H1 (cell line): Measurements from ENCODE around the gene HABP2. TPM values are rescaled to one million over a fixed set of nuclear protein-coding genes. Genes with fewer than 3 reads are reported as not detected.

Experiments
- CTCF ChIA-PET: fragments of 300-600 bp; sonication (Branson Sonifier 250); formaldehyde crosslinking; loops from one replicate; lab custom pipeline; 2021; ENCODE audit not compliant: partially characterized antibody; lab: Charles Lee
- POLR2A ChIA-PET: fragments of 300-600 bp; sonication (Branson Sonifier 250); formaldehyde crosslinking; loops from one replicate; lab custom pipeline; 2021; ENCODE audit warnings: inconsistent platforms; ENCODE audit not compliant: partially characterized antibody; lab: Charles Lee
- DNase-seq, 2 experiments: peaks; one replicate each; pipeline versions ENCODE4 v3.0.0 to v3.0.0-alpha.2; 2010 to 2022; ENCODE audit warnings: low spot score in 2 of 2, low read depth in 1 of 2, mixed read lengths in 1 of 2
- FAIRE-seq: peaks from 2 replicates; lab custom pipeline; 2011; peaks lifted over from hg19 to GRCh38; lab: Jason Lieb, UNC
- H2AFZ ChIP-seq: 2 replicates; pipeline ENCODE4 v1.8.1; 2012; ENCODE audit warnings: low read length, inconsistent platforms
- H2AK5ac ChIP-seq: 2 replicates; pipeline ENCODE4 v1.6.1; 2013; ENCODE audit warnings: low read depth, low read length
- H2BK120ac ChIP-seq: replicated peaks from 2 replicates; pipeline ENCODE3; 2013; ENCODE audit warnings: low read depth, low read length, inconsistent platforms
- H2BK12ac ChIP-seq: 2 replicates; pipeline ENCODE4 v1.6.1; 2013; ENCODE audit warnings: low read depth, low read length
- H2BK15ac ChIP-seq: 2 replicates; pipeline ENCODE4 v1.6.1; 2013; ENCODE audit warnings: low read length
- H2BK20ac ChIP-seq: 2 replicates; pipeline ENCODE4 v1.6.1; 2013; ENCODE audit warnings: low read length
- H2BK5ac ChIP-seq: 2 replicates; pipeline ENCODE4 v1.6.1; 2013; ENCODE audit warnings: low read depth, low read length
- H3K14ac ChIP-seq: 2 replicates; pipeline ENCODE4 v1.6.1; 2013; ENCODE audit warnings: inconsistent platforms; ENCODE audit not compliant: insufficient read length
- H3K18ac ChIP-seq: 2 replicates; pipeline ENCODE4 v1.6.1; 2013; ENCODE audit warnings: low read length; ENCODE audit errors: extremely low read depth
- H3K23ac ChIP-seq: 2 replicates; pipeline ENCODE4 v1.6.1; 2013; ENCODE audit warnings: inconsistent platforms; ENCODE audit not compliant: insufficient read length
- H3K23me2 ChIP-seq: 2 replicates; pipeline ENCODE4 v1.6.1; 2013; ENCODE audit warnings: low read depth, low read length
- H3K27ac ChIP-seq: 2 replicates; pipeline ENCODE4 v1.6.1; 2011; ENCODE audit warnings: low read depth, low read length, inconsistent platforms
- H3K27me3 ChIP-seq, 4 experiments: replicated peaks in 1 of 4; 1 replicate in 1 of 4; 2 replicates in 3 of 4; pipeline versions ENCODE4 v1.6.1 to v1.8.1; 2011 to 2013; ENCODE audit warnings: low read length in 3 of 4, mild to moderate bottlenecking in 3 of 4, inconsistent platforms in 2 of 4, mixed read lengths in 2 of 4, moderate library complexity in 1 of 4; ENCODE audit not compliant: control insufficient read depth in 3 of 4, insufficient read depth in 3 of 4; ENCODE audit errors: extremely low read depth in 1 of 4
- H3K36me3 ChIP-seq, 4 experiments: 2 replicates each; pipeline versions ENCODE4 v1.6.1 to v1.8.1; 2011 to 2013; ENCODE audit warnings: mild to moderate bottlenecking in 4 of 4, low read length in 3 of 4, moderate library complexity in 2 of 4, control low read depth in 1 of 4, inconsistent platforms in 1 of 4; ENCODE audit not compliant: insufficient read depth in 4 of 4, control insufficient read depth in 2 of 4
- H3K4ac ChIP-seq: replicated peaks from 2 replicates; pipeline ENCODE3; 2013; ENCODE audit warnings: low read length, low read depth, mixed read lengths, inconsistent platforms; ENCODE audit not compliant: insufficient read length
- H3K4me1 ChIP-seq, 4 experiments: replicated peaks in 1 of 4; 1 replicate in 1 of 4; 2 replicates in 3 of 4; pipeline versions ENCODE4 v1.6.1 to v1.8.1; 2011 to 2013; ENCODE audit warnings: low read length in 3 of 4, inconsistent platforms in 2 of 4, mixed read lengths in 1 of 4; ENCODE audit not compliant: insufficient read depth in 4 of 4, control insufficient read depth in 3 of 4
- H3K4me2 ChIP-seq, 2 experiments: 2 replicates each; pipeline versions ENCODE4 v1.6.1 to v1.8.1; 2011 to 2013; ENCODE audit warnings: low read depth in 2 of 2, low read length in 2 of 2, control low read depth in 1 of 2, inconsistent platforms in 1 of 2, mild to moderate bottlenecking in 1 of 2; ENCODE audit not compliant: insufficient read depth in 1 of 2
- H3K4me3 ChIP-seq, 4 experiments: fragments of 200-600, 300-600 bp in 1 of 4; sonication (generic), shearing (Covaris generic), sonication (Bioruptor Twin) in 1 of 4; 2 replicates each; pipeline versions ENCODE4 v1.5.1 to v1.8.1; 2011 to 2016; ENCODE audit warnings: low read length in 4 of 4, low read depth in 3 of 4, control low read depth in 2 of 4, inconsistent platforms in 2 of 4, mild to moderate bottlenecking in 2 of 4, mixed read lengths in 1 of 4, moderate library complexity in 1 of 4; ENCODE audit not compliant: insufficient read depth in 2 of 4; ENCODE audit errors: extremely low read depth in 1 of 4
- H3K56ac ChIP-seq: replicated peaks from 2 replicates; pipeline ENCODE3; 2013; ENCODE audit warnings: low read depth, mild to moderate bottlenecking, mixed read lengths, low read length, inconsistent platforms; ENCODE audit not compliant: insufficient read length
- H3K79me1 ChIP-seq: 2 replicates; pipeline ENCODE4 v1.6.1; 2013; ENCODE audit warnings: low read depth, low read length, control low read depth
- H3K79me2 ChIP-seq, 2 experiments: 2 replicates each; pipeline versions ENCODE4 v1.6.1 to v1.8.1; 2012 to 2013; ENCODE audit warnings: low read length in 2 of 2, mild to moderate bottlenecking in 2 of 2, inconsistent platforms in 1 of 2; ENCODE audit not compliant: insufficient read depth in 2 of 2, control insufficient read depth in 1 of 2
- H3K9ac ChIP-seq, 4 experiments: replicated peaks in 1 of 4; 1 replicate in 1 of 4; 2 replicates in 3 of 4; pipeline versions ENCODE4 v1.6.1 to v1.8.1; 2011 to 2013; ENCODE audit warnings: low read depth in 3 of 4, low read length in 3 of 4, control low read depth in 2 of 4, mild to moderate bottlenecking in 2 of 4, moderate library complexity in 2 of 4, inconsistent platforms in 1 of 4; ENCODE audit errors: extremely low read depth in 1 of 4
- H3K9me3 ChIP-seq, 2 experiments: 2 replicates each; pipeline versions ENCODE4 v1.6.1 to v1.8.1; 2012 to 2013; ENCODE audit warnings: mild to moderate bottlenecking in 2 of 2, moderate library complexity in 2 of 2, control low read depth in 1 of 2, inconsistent platforms in 1 of 2, low read depth in 1 of 2, low read length in 1 of 2, mixed read lengths in 1 of 2; ENCODE audit not compliant: insufficient read depth in 2 of 2
- H4K20me1 ChIP-seq, 2 experiments: replicated peaks in 1 of 2; 2 replicates each; pipeline versions ENCODE3 to v1.8.1; 2011 to 2013; ENCODE audit warnings: inconsistent platforms in 2 of 2, low read length in 2 of 2, mild to moderate bottlenecking in 1 of 2; ENCODE audit not compliant: insufficient read depth in 2 of 2, control insufficient read depth in 1 of 2
- H4K5ac ChIP-seq: 2 replicates; pipeline ENCODE4 v1.6.1; 2013; ENCODE audit warnings: low read length, low read depth, mixed read lengths, inconsistent platforms; ENCODE audit not compliant: insufficient read length
- H4K8ac ChIP-seq: 2 replicates; pipeline ENCODE4 v1.8.0; 2013; ENCODE audit warnings: mild to moderate bottlenecking, moderate library complexity, low read length, inconsistent platforms; ENCODE audit not compliant: insufficient read depth; ENCODE audit errors: extremely low read depth
- H4K91ac ChIP-seq: replicated peaks from 2 replicates; pipeline ENCODE3; 2013; ENCODE audit warnings: low read length, mixed read lengths, inconsistent platforms; ENCODE audit not compliant: insufficient read length
- FOSL1 ChIP-seq: IDR thresholded peaks from 2 replicates; pipeline ENCODE4 v1.6.1; 2011; ENCODE audit warnings: mild to moderate bottlenecking, low read depth, low read length, moderate library complexity; ENCODE audit not compliant: insufficient read depth
- JUND ChIP-seq: IDR thresholded peaks from 2 replicates; pipeline ENCODE4 v1.6.1; 2011; ENCODE audit warnings: mild to moderate bottlenecking, improper control_type of control experiment, low read length
- KDM5A ChIP-seq: fragments of 200-600 bp; IDR thresholded peaks from 2 replicates; pipeline ENCODE4 v1.7.1; 2012; ENCODE audit warnings: mild to moderate bottlenecking, low read length, inconsistent platforms, mixed read lengths
- RAD21 ChIP-seq, 2 experiments: IDR thresholded peaks in 1 of 2; conservative IDR thresholded peaks in 1 of 2; 2 replicates each; pipeline ENCODE4 v1.6.1; 2011; ENCODE audit warnings: low read depth in 2 of 2, low read length in 2 of 2, improper control_type of control experiment in 1 of 2, inconsistent platforms in 1 of 2, mild to moderate bottlenecking in 1 of 2, moderate library complexity in 1 of 2
- TCF12 ChIP-seq: IDR thresholded peaks from 2 replicates; pipeline ENCODE4 v1.6.1; 2011; ENCODE audit warnings: low read depth, mild to moderate bottlenecking, low read length
- WGBS, 2 experiments: shearing (Covaris generic) in 1 of 2; methylation state at CpG; one replicate each; pipeline versions ENCODE4 v1.1.6 to v1.1.7; 2013 to 2015; ENCODE audit warnings: low lambda C conversion rate in 2 of 2, mixed read lengths in 2 of 2, inconsistent platforms in 1 of 2, low coverage in 1 of 2, missing lambda C conversion rate in 1 of 2; ENCODE audit not compliant: insufficient replicate concordance in 2 of 2, insufficient coverage in 1 of 2, insufficient read length in 1 of 2; ENCODE audit errors: extremely low coverage in 1 of 2, missing lambda C conversion rate in 1 of 2; 5-methylcytosine and 5-hydroxymethylcytosine counted together
- polyA plus RNA-seq, 7 experiments: library from polyadenylated mRNA; depleted of rRNA in 3 of 7; stranded (reverse) in 5 of 7; unstranded in 2 of 7; fragments of >200 nt in 5 of 7; fragments of 200-250 nt in 2 of 7; gene quantifications; 1 replicate in 5 of 7; 2 replicates in 1 of 7; 4 replicates in 1 of 7; pipeline versions ENCODE4 v1.2.1 to v1.2.3, GENCODE V29; 2011 to 2013; ENCODE audit warnings: missing spikeins in 2 of 7, mixed read lengths in 2 of 7
- total RNA-seq: library from RNA; stranded (reverse); fragmentation: NEBNext Ultra II Directional; extraction: Animal tissue kit (Norgen Biotek cat#: 25700); gene quantifications from 2 replicates; pipeline ENCODE4 v1.2.1, GENCODE V29; 2021

The HABP2 gene
- total and polyA plus RNA-seq, 2 of the 8 experiments (the other 6 are each of a cell fraction or from before 2014, with no cell fraction given), result not detected

DNA sequence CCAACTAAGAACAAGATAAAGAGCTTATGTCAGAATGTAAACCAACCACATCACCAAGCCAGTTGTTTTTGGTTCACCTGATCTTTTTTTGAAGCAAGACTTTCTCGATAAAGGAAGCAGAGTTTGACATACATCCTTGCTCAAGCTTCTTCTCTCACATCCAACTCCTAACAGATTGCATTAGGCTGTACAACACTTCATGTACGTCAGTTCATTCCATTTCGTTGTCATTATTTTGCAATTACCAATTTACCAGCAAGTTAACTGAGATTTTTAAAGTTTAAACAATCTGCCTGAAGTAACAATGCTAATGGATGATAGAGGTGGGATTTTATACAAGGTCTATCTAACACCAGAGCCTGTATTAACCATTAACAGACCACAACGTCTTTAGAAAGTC is 70.0 kb downstream of the HABP2 start:
- POLR2A ChIA-PET, result no interaction called here
- DNase-seq (no peak), FAIRE-seq (no peak)
- Histone ChIP-seq H3K27ac (no peak overlapping the region), H2BK5ac (no peak overlapping the region), H3K23ac (no peak overlapping the region), H3K23me2 (no peaks in the 10 kb centered on the region), H3K18ac (no peak overlapping the region), H2AK5ac (no peak overlapping the region), H4K91ac (no peak overlapping the region), H3K4me3 (no peak overlapping the region), H3K4ac (no peak overlapping the region), H2BK120ac (no peak overlapping the region), H3K4me1 (peaks cover 0 to 15% (median 8%) of the 10 kb centered on the region in 4 experiments; a peak in 4 of 7 replicates), H4K20me1 (no peaks in the 10 kb centered on the region), H2AFZ (no peak overlapping the region), H3K9ac (no peak overlapping the region), H2BK15ac (no peak overlapping the region), H3K14ac (no peak overlapping the region), H3K27me3 (no peaks in the 10 kb centered on the region; a peak in 2 of 7 replicates), H3K56ac (no peak overlapping the region), H3K36me3 (no peaks in the 10 kb centered on the region), H3K79me1 (no peaks in the 10 kb centered on the region), H4K5ac (no peak overlapping the region), H3K4me2 (no peak overlapping the region), H4K8ac (no peak overlapping the region), H3K9me3 (no peaks in the 10 kb centered on the region), H3K79me2 (no peaks in the 10 kb centered on the region), H2BK20ac (no peak overlapping the region), H2BK12ac (no peak overlapping the region)
- TF ChIP-seq RAD21 (IDR thresholded peaks at IDR 0.05 in 1 of 2, conservative IDR thresholded peaks at IDR 0.05 in 1 of 2; ENCODE audit: low read depth in 2 of 2, low read length in 2 of 2) (no peak), JUND (no peak), FOSL1 (no peak), TCF12 (no peak), KDM5A (no peak)
- 85% methylated on average over 4 of the region's 4 CpGs; no CpG with 5 or more reads in 1 of the 2 experiments for WGBS, 2 experiments
- CTCF ChIA-PET, result interaction anchor here (1.4 kb wide), 1 partner anchor 25 kb away, joined by 3 read pairs; no protein-coding TSS in a partner anchor
